CD4-positive, alpha-beta T cell (primary cell): ENCODE data around the gene PPP1R2. TPM values are rescaled to one million over a fixed set of nuclear protein-coding genes. Genes with fewer than 3 reads are reported as not detected.

Source experiments
- ATAC-seq: fragments of 200-7000 bp; cut with Tn5 transposase; one replicate; pipeline ENCODE4 v1.10.0; 2022; ENCODE audit warnings: mild to moderate bottlenecking; ENCODE audit not compliant: poor library complexity
- CTCF ChIA-PET: fragments of 350-600 bp; sonication (Branson Sonifier 250); formaldehyde crosslinking; loops from one replicate; lab custom pipeline; 2021; ENCODE audit warnings: antibody characterized with exemption, inconsistent platforms; lab: Charles Lee
- POLR2A ChIA-PET: fragments of 350-600 bp; sonication (Branson Sonifier 250); formaldehyde crosslinking; loops from one replicate; lab custom pipeline; 2021; ENCODE audit warnings: antibody characterized with exemption, inconsistent platforms; lab: Charles Lee
- DNase-seq, 14 experiments: peaks; one replicate each; pipeline ENCODE4 v3.0.0-alpha.2; 2013 to 2020; ENCODE audit warnings: mixed read lengths in 2 of 14
- H3K27ac ChIP-seq, 2 donors: one replicate each; pipeline versions ENCODE4 v1.5.1 to v1.7.0; 2013; ENCODE audit warnings: low read length in 2 of 2, low read depth in 1 of 2, mild to moderate bottlenecking in 1 of 2
- H3K27me3 ChIP-seq, 2 experiments: 1 replicate in 1 of 2; 2 replicates in 1 of 2; pipeline versions ENCODE4 v1.6.1 to v1.7.0; 2013; ENCODE audit warnings: low read length in 2 of 2, control low read depth in 1 of 2, mild to moderate bottlenecking in 1 of 2, moderate library complexity in 1 of 2; ENCODE audit not compliant: insufficient read depth in 2 of 2, control insufficient read depth in 1 of 2
- H3K36me3 ChIP-seq: one replicate; pipeline ENCODE4 v1.6.1; 2013; ENCODE audit warnings: low read length, control low read depth; ENCODE audit not compliant: insufficient read depth
- H3K4me1 ChIP-seq: one replicate; pipeline ENCODE4 v1.6.1; 2013; ENCODE audit warnings: low read length, control low read depth; ENCODE audit not compliant: insufficient read depth
- H3K4me3 ChIP-seq: one replicate; pipeline ENCODE4 v1.5.1; 2013; ENCODE audit warnings: mild to moderate bottlenecking, low read length, moderate library complexity
- H3K9me3 ChIP-seq, 2 experiments: 1 replicate in 1 of 2; 2 replicates in 1 of 2; pipeline versions ENCODE4 v1.6.1 to v1.7.0; 2013; ENCODE audit warnings: low read length in 2 of 2, mild to moderate bottlenecking in 2 of 2, control low read depth in 1 of 2, moderate library complexity in 1 of 2; ENCODE audit not compliant: control insufficient read depth in 1 of 2, insufficient read depth in 1 of 2
- H3K27ac Mint-ChIP-seq: one replicate; pipeline ENCODE4 v1.8.0; 2020; ENCODE audit warnings: mixed read lengths
- H3K27me3 Mint-ChIP-seq: one replicate; pipeline ENCODE4 v1.8.0; 2021; ENCODE audit warnings: mixed read lengths
- H3K36me3 Mint-ChIP-seq: one replicate; pipeline ENCODE4 v1.8.0; 2021; ENCODE audit warnings: low read depth, mixed read lengths
- H3K4me1 Mint-ChIP-seq: one replicate; pipeline ENCODE4 v1.8.0; 2021; ENCODE audit warnings: low read depth, mixed read lengths
- H3K4me3 Mint-ChIP-seq: one replicate; pipeline ENCODE4 v1.8.0; 2020; ENCODE audit warnings: mild to moderate bottlenecking, mixed read lengths
- H3K9me3 Mint-ChIP-seq: one replicate; pipeline ENCODE4 v1.8.0; 2020; ENCODE audit warnings: mixed read lengths
- intact Hi-C, 2 experiments: fragments of 100-400 bp; cut with DNase I in 1 of 2; cut with micrococcal nuclease in 1 of 2; formaldehyde crosslinking; loops; one replicate each; pipeline versions ENCODE4 v1.15.1 to v1.9.0; 2023 to 2025; cut with DNase I, micrococcal nuclease
- total RNA-seq, 174 experiments: library from RNA in 2 of 174; stranded (reverse) in 2 of 174; gene quantifications; one replicate each; pipeline ENCODE4 v1.2.3 and lab custom pipeline; 2021 to 2026
- TF ChIP-seq, protein P1 (sequence below): fragments of 200-600 bp; IDR thresholded peaks from one replicate; pipeline ENCODE4 v1.8.0; 2022; ENCODE audit warnings: antibody characterized with exemption, mild to moderate bottlenecking

The PPP1R2 gene
- total RNA-seq, 2 experiments from 2014 or later = 205 to 210 TPM

DNA sequence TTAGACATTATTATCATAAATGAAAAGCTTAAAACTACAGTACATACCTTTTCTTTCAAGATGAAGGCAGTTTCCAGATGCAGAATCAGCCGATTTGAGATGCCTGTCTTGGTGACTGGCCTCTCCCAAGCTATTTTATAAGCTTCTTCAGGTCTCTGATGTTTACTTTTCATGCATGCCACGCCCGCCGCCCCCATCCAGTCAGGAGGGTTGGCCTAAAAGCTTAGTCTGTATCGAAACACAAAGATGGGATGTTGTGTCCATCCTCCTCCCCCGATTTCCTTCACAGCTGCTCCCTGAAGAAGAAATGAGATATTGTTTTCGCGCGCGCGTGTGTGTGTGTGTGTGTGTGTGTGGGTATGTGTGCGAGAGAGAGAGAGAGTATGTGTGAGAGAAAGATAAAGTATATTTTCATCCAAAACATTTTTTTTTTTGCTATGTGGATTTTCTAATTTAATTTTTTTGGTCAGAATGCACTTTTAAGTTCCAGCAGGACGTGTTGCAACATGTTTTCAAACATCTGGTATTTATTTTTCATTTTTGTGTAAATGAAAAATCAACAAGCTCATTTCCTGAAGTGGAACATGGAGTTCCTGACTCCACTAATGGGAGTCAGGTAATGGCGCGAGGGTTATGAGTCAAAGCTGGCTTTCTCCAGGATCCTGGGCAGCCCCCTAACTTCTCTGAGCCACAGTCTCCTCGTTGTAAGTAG is 40.9 kb upstream of the PPP1R2 start, which contains the start of gene APOD:
TSS of gene APOD (minus strand) at position 110 of the 712 bp plus-strand sequence. CDS start 4,479 bp downstream, outside the sequence.
- H3K4me1 Mint-ChIP-seq = no peaks in the 10 kb centered on the region

DNA sequence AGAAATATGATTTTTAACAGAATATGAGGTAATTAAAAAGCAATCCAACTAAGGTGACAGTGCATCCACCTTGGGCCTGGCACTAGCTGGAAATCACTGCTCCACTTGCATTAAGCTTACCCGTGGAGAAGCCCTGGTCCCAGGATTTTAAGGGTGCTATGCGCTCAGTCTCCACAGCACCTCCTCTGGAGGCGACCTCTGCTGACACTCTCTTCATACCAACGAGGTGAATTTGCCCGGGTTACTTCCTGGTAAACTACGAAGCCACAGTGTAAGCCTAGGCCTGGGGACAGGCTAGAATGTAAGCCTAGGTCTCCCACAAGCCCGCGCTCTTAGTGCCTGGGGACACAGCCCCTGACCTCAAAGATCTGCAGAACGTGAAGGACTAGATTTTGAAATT is 39.8 kb upstream of the PPP1R2 start:
- ATAC-seq = no peak
- no peak overlapping the region for H3K4me3 ChIP-seq
- no peak overlapping the region for H3K27ac ChIP-seq
- H3K9me3 Mint-ChIP-seq = no peaks in the 10 kb centered on the region
- H3K4me1 Mint-ChIP-seq = no peaks in the 10 kb centered on the region
- no peak overlapping the region for H3K27ac Mint-ChIP-seq
- H3K36me3 Mint-ChIP-seq = no peaks in the 10 kb centered on the region
- H3K9me3 ChIP-seq = no peaks in the 10 kb centered on the region
- H3K36me3 ChIP-seq = no peaks in the 10 kb centered on the region
- no peak for DNase-seq
- H3K27me3 ChIP-seq = no peaks in the 10 kb centered on the region
- ChIA-PET POLR2A (no interaction called here), CTCF (interaction anchor here (1.7 kb wide), 1 partner anchor 15 kb away, joined by 7 read pairs; no protein-coding TSS in a partner anchor)
- H3K27me3 Mint-ChIP-seq = no peaks in the 10 kb centered on the region
- TF ChIP-seq, protein P1, sequence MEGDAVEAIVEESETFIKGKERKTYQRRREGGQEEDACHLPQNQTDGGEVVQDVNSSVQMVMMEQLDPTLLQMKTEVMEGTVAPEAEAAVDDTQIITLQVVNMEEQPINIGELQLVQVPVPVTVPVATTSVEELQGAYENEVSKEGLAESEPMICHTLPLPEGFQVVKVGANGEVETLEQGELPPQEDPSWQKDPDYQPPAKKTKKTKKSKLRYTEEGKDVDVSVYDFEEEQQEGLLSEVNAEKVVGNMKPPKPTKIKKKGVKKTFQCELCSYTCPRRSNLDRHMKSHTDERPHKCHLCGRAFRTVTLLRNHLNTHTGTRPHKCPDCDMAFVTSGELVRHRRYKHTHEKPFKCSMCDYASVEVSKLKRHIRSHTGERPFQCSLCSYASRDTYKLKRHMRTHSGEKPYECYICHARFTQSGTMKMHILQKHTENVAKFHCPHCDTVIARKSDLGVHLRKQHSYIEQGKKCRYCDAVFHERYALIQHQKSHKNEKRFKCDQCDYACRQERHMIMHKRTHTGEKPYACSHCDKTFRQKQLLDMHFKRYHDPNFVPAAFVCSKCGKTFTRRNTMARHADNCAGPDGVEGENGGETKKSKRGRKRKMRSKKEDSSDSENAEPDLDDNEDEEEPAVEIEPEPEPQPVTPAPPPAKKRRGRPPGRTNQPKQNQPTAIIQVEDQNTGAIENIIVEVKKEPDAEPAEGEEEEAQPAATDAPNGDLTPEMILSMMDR = no peak
- H3K4me3 Mint-ChIP-seq = no peak overlapping the region
- peaks cover 17% of the 10 kb centered on the region for H3K4me1 ChIP-seq
- intact Hi-C loops = no loop called here

More for the DNA sequence above, 40.9 kb upstream of the PPP1R2 start, which contains the start of gene APOD:
- Mint-ChIP-seq H3K27me3 (no peaks in the 10 kb centered on the region), H3K9me3 (no peaks in the 10 kb centered on the region), H3K4me3 (no peak within 1 kb of the TSS), H3K27ac (no peak within 1 kb of the TSS), H3K36me3 (no peaks in the 10 kb centered on the region)
- Histone ChIP-seq H3K4me1 (peaks cover 17% of the 10 kb centered on the region), H3K9me3 (no peaks in the 10 kb centered on the region), H3K4me3 (no peak within 1 kb of the TSS), H3K27ac (no peak within 1 kb of the TSS), H3K27me3 (no peaks in the 10 kb centered on the region), H3K36me3 (no peaks in the 10 kb centered on the region)
- POLR2A ChIA-PET = interaction anchor here (0.6 kb wide), 1 partner anchor 287 kb away, joined by 3 read pairs; no protein-coding TSS in a partner anchor
- TF ChIP-seq, protein P1 = no peak
- CTCF ChIA-PET = interaction anchor here (0.8 to 1.7 kb wide), 2 partner anchors 16 to 62 kb away, joined by 3 to 7 read pairs; no protein-coding TSS in a partner anchor
- ATAC-seq (no peak), DNase-seq (no peak)
- intact Hi-C loops = no loop called here

DNA sequence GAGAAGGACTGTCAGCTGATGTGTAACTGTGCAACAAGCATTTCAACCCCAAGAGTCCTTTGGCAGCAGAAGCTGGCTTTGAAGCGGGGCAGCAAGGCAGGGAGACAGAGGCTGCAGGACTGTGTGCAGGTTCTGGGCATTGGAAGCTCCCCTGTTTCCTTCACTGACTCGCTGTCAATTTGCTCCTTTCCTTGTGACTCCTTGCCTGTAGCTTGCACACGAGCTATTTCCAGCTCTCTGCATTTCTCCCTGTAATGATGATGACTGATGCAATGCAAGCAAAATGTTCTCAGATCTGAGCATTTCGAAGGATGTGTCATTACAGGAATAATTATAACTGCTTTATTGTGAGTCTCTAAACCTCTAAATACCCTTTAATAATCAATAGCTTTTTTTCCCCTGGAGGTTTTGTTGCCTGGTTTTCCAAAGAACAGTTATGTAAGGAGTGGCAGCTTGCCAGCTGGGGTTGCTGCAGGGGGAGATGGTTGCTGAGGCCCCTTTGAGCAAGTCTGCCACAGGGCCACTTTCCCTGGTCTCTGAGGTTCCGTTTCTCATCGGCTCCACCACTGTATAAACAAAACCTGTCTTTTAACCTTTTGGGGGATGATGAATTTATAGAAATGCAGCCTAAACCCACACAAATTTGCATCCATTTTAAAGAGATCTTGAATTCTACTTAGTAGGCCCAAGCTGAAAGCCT is 37.8 kb upstream of the PPP1R2 start:
- DNase-seq (no peak), ATAC-seq (no peak)
- H3K4me3 ChIP-seq = no peak overlapping the region
- H3K4me1 ChIP-seq = peaks cover under 1% of the 10 kb centered on the region
- Mint-ChIP-seq H3K27ac (no peak overlapping the region), H3K4me3 (no peak overlapping the region), H3K4me1 (no peaks in the 10 kb centered on the region), H3K27me3 (no peaks in the 10 kb centered on the region), H3K9me3 (no peaks in the 10 kb centered on the region), H3K36me3 (no peaks in the 10 kb centered on the region)
- CTCF ChIA-PET = no interaction called here
- POLR2A ChIA-PET = interaction anchor here (0.9 kb wide), 1 partner anchor 14 kb away, joined by 3 read pairs; no protein-coding TSS in a partner anchor
- no peak overlapping the region for H3K27ac ChIP-seq
- TF ChIP-seq, protein P1 = no peak
- intact Hi-C loops = no loop called here
- H3K27me3 ChIP-seq = no peaks in the 10 kb centered on the region
- no peaks in the 10 kb centered on the region for H3K36me3 ChIP-seq
- H3K9me3 ChIP-seq = no peaks in the 10 kb centered on the region
